Esophagus muscularis mucosa (tissue), 4 donors: ENCODE results near the gene LPAR2. TPM values are rescaled to one million over a fixed set of nuclear protein-coding genes. Genes with fewer than 3 reads are reported as not detected.
A peak's percentile ranks its signal among the peaks of the same experiment; 100 is the strongest.

ENCODE experiments used
- DNase-seq: peaks from one replicate; pipeline ENCODE4 v3.0.0-alpha.2; 2017; ENCODE audit errors: extremely low spot score
- H3K27ac ChIP-seq, 4 donors: fragments of 200-600 bp; sonication (generic); replicated peaks in 1 of 4; 1 replicate in 3 of 4; 2 replicates in 1 of 4; pipeline ENCODE4 v1.5.1; 2016 to 2019; ENCODE audit warnings: mild to moderate bottlenecking in 1 of 4
- H3K27me3 ChIP-seq, 4 donors: fragments of 200-600 bp; sonication (generic); one replicate each; pipeline versions ENCODE4 v1.5.1 to v1.6.0; 2016 to 2019
- H3K36me3 ChIP-seq, 4 donors: fragments of 200-600 bp; sonication (generic); one replicate each; pipeline ENCODE4 v1.5.1; 2016 to 2019
- H3K4me1 ChIP-seq, 4 donors: fragments of 200-600 bp; sonication (generic); one replicate each; pipeline ENCODE4 v1.5.1; 2016 to 2019
- H3K4me3 ChIP-seq, 4 donors: fragments of 200-600 bp; sonication (generic); 1 replicate in 2 of 4; 2 replicates in 2 of 4; pipeline ENCODE4 v1.5.1; 2016 to 2019; ENCODE audit warnings: mild to moderate bottlenecking in 4 of 4, moderate library complexity in 1 of 4
- H3K9me3 ChIP-seq, 4 donors: fragments of 200-600 bp; sonication (generic); 1 replicate in 3 of 4; 2 replicates in 1 of 4; pipeline ENCODE4 v1.5.1; 2016 to 2019
- CTCF ChIP-seq, 3 experiments: fragments of 200-600 bp in 2 of 3; fragments of 450-650 bp in 1 of 3; sonication (generic) in 2 of 3; IDR thresholded peaks; one replicate each; pipeline ENCODE4 v1.5.1; 2017 to 2019; ENCODE audit warnings: antibody characterized with exemption in 3 of 3, mild to moderate bottlenecking in 2 of 3, moderate library complexity in 1 of 3
- EP300 ChIP-seq: sonication (generic); formaldehyde crosslinking; IDR thresholded peaks from one replicate; pipeline ENCODE4 v1.6.1; 2017; ENCODE audit warnings: antibody characterized with exemption
- POLR2A ChIP-seq: fragments of 450-650 bp; IDR thresholded peaks from one replicate; pipeline ENCODE4 v1.6.1; 2017; ENCODE audit warnings: antibody characterized with exemption, moderate library complexity, mild to moderate bottlenecking, low read depth
- POLR2AphosphoS5 ChIP-seq, 2 donors: sonication (generic); formaldehyde crosslinking; IDR thresholded peaks; one replicate each; pipeline ENCODE4 v1.6.1; 2017; ENCODE audit warnings: antibody characterized with exemption in 2 of 2
- WGBS: methylation state at CpG from one replicate; pipeline ENCODE4 v1.1.5; 2018; 5-methylcytosine and 5-hydroxymethylcytosine counted together
- intact Hi-C: fragments of 100-400 bp; cut with DNase I; formaldehyde crosslinking; loops from one replicate; pipeline ENCODE4 v1.15.1; 2023
- total RNA-seq, 4 donors: library from RNA; depleted of rRNA; stranded (reverse); fragments of >200 nt; gene quantifications; one replicate each; pipeline versions ENCODE4 v1.1.0 to v1.2.1, GENCODE V29; 2016

LPAR2 gene
- total RNA-seq, 4 donors from 2014 or later: 0.69 to 2.7 (median 1.0) TPM

DNA sequence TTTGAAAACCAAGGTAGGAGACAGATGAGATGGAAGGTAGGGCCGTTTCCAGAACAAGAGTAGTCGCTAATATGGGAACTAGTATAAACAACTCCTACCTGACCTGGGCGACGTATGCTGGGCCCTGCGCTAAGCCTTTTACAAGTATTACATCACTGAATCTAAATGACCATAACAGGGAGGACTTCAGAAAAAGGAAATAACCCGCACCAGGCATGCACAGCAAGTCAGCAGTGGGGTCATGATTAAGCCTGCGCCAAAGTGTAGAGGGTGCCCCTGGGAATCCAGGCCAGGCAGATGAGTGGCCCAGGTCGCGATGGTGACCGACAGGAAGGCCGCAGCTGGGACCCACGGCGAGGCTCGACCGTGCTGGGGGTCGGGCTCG, 34.8 kb upstream of the LPAR2 start:
- WGBS: 20% methylated on average over 6 of the region's 17 CpGs
- intact Hi-C loops: loop anchor here (5.0 to 10.0 kb wide), 2 partner anchors 114 to 242 kb away; partner anchors contain the start of gene ZNF93

DNA sequence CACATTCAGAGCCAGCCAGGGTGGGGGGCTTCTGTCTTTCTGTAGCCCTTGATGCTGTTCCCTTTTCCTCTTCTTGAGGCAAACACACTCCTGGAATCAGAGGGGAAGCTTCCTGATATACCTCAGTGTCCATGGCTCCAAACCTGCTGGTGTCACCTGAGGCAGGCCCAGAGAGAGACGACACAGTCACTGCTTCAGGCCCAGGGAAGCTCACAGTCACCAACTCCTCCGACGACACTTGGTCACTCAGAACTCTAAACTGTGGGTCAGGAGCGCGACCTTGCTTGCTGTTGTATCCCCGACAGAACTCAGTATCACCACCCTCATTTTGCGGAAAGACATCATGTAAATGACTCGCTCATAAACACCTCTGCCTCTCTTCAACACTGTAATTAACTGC, 34.3 kb upstream of the LPAR2 start:
- no peak for DNase-seq
- WGBS: 71% methylated on average over 8 of the region's 8 CpGs
- no peaks in the 10 kb centered on the region for H3K27me3 ChIP-seq
- intact Hi-C loops: loop anchor here (5.0 to 10.0 kb wide), 2 partner anchors 115 to 242 kb away; partner anchors contain the start of gene ZNF93
- peak overlapping the region; percentile 73 to 99 (median 94) for H3K4me3 ChIP-seq
- H3K9me3 ChIP-seq: no peaks in the 10 kb centered on the region
- peaks cover 16 to 30% (median 28%) of the 10 kb centered on the region in 4 donors for H3K36me3 ChIP-seq
- peak overlapping the region in 1 of 4 donors; percentile 95 for H3K27ac ChIP-seq
- H3K4me1 ChIP-seq: peaks cover 21 to 36% (median 28%) of the 10 kb centered on the region in 4 donors
- no peak for TF ChIP-seq POLR2AphosphoS5 (IDR thresholded peaks at IDR 0.05)
- no peak for TF ChIP-seq POLR2A
- TF ChIP-seq CTCF (IDR thresholded peaks at IDR 0.05): no peak
- no peak for TF ChIP-seq EP300

More for the DNA sequence above, 34.8 kb upstream of the LPAR2 start:
- Histone ChIP-seq H3K9me3 (no peaks in the 10 kb centered on the region), H3K27ac (peak overlapping the region; percentile 87 to 95 (median 92)), H3K36me3 (peaks cover 16 to 25% (median 22%) of the 10 kb centered on the region in 4 donors), H3K4me1 (peaks cover 21 to 37% (median 28%) of the 10 kb centered on the region in 4 donors), H3K27me3 (no peaks in the 10 kb centered on the region), H3K4me3 (peak overlapping the region; percentile 73 to 99 (median 94))
- no peak for DNase-seq
- TF ChIP-seq EP300 (no peak), CTCF (IDR thresholded peaks at IDR 0.05) (no peak), POLR2AphosphoS5 (IDR thresholded peaks at IDR 0.05) (no peak), POLR2A (no peak)

- WGBS: 75% methylated on average over 18 of the region's 18 CpGs
- H3K4me1 ChIP-seq: peaks cover 21 to 36% (median 28%) of the 10 kb centered on the region in 4 donors
- H3K27ac ChIP-seq: no peak overlapping the region
- TF ChIP-seq CTCF (IDR thresholded peaks at IDR 0.05): no peak
- no peak for TF ChIP-seq POLR2A
- no peak for TF ChIP-seq POLR2AphosphoS5 (IDR thresholded peaks at IDR 0.05)
- TF ChIP-seq EP300: no peak
- intact Hi-C loops: loop anchor here (5.0 to 10.0 kb wide), 2 partner anchors 116 to 243 kb away; partner anchors contain the start of gene ZNF93
- peaks cover 22 to 36% (median 33%) of the 10 kb centered on the region in 4 donors for H3K36me3 ChIP-seq
- no peak for DNase-seq
- H3K4me3 ChIP-seq: no peak overlapping the region
- H3K9me3 ChIP-seq: no peaks in the 10 kb centered on the region
- no peaks in the 10 kb centered on the region for H3K27me3 ChIP-seq
Observed at GRCh38 chr19:19661675-19662251, 33.7 kb upstream of the LPAR2 start.

GRCh38 chr19:19661141-19661674, 33.2 kb upstream of the LPAR2 start:
- H3K4me3 ChIP-seq: no peak overlapping the region
- TF ChIP-seq POLR2AphosphoS5 (IDR thresholded peaks at IDR 0.05): no peak
- TF ChIP-seq EP300: no peak
- TF ChIP-seq POLR2A: no peak
- no peak for TF ChIP-seq CTCF (IDR thresholded peaks at IDR 0.05)
- no peaks in the 10 kb centered on the region for H3K27me3 ChIP-seq
- no peaks in the 10 kb centered on the region for H3K9me3 ChIP-seq
- intact Hi-C loops: loop anchor here (5.0 to 10.0 kb wide), 2 partner anchors 116 to 244 kb away; partner anchors contain the start of gene ZNF93
- peaks cover 27 to 42% (median 39%) of the 10 kb centered on the region in 4 donors for H3K36me3 ChIP-seq
- DNase-seq: no peak
- 82% methylated on average over 10 of the region's 10 CpGs for WGBS
- no peak overlapping the region for H3K27ac ChIP-seq
- peaks cover 21 to 36% (median 28%) of the 10 kb centered on the region in 4 donors for H3K4me1 ChIP-seq
